Spleen (tissue), 11 donors: ENCODE data around the gene PTH1R. TPM values are rescaled to one million over a fixed set of nuclear protein-coding genes. Genes with fewer than 3 reads are reported as not detected.

Experiments
- DNase-seq: peaks from one replicate; pipeline ENCODE4 v3.0.0-alpha.2; 2020
- H3K27ac ChIP-seq, 8 donors: fragments of 200-600 bp; sonication (generic) in 7 of 8; 1 replicate in 4 of 8; 2 replicates in 4 of 8; pipeline versions ENCODE4 v1.5.0 to v1.8.0; 2016 to 2021; ENCODE audit warnings: inconsistent platforms in 4 of 8, mild to moderate bottlenecking in 4 of 8, moderate library complexity in 1 of 8
- H3K27me3 ChIP-seq, 7 donors: fragments of 200-600 bp; sonication (generic) in 6 of 7; replicated peaks in 1 of 7; 1 replicate in 4 of 7; 2 replicates in 3 of 7; pipeline versions ENCODE4 v1.5.0 to v1.8.0; 2016 to 2021; ENCODE audit warnings: inconsistent platforms in 3 of 7, mild to moderate bottlenecking in 1 of 7
- H3K36me3 ChIP-seq, 6 donors: fragments of 200-600 bp; sonication (generic) in 5 of 6; 1 replicate in 4 of 6; 2 replicates in 2 of 6; pipeline versions ENCODE4 v1.5.0 to v1.8.0; 2016 to 2021; ENCODE audit warnings: inconsistent platforms in 2 of 6
- H3K4me1 ChIP-seq, 6 donors: fragments of 200-600 bp; sonication (generic) in 5 of 6; 1 replicate in 3 of 6; 2 replicates in 3 of 6; pipeline versions ENCODE4 v1.5.0 to v1.8.0; 2016 to 2021; ENCODE audit warnings: inconsistent platforms in 3 of 6
- H3K4me3 ChIP-seq, 8 donors: fragments of 200-600 bp; sonication (generic) in 7 of 8; 1 replicate in 4 of 8; 2 replicates in 4 of 8; pipeline versions ENCODE4 v1.5.0 to v1.8.0; 2016 to 2021; ENCODE audit warnings: inconsistent platforms in 4 of 8, mild to moderate bottlenecking in 4 of 8, moderate library complexity in 2 of 8
- H3K9me3 ChIP-seq, 8 donors: fragments of 200-600 bp; sonication (generic) in 7 of 8; 1 replicate in 4 of 8; 2 replicates in 4 of 8; pipeline versions ENCODE4 v1.5.0 to v1.8.0; 2016 to 2021; ENCODE audit warnings: inconsistent platforms in 4 of 8
- CTCF ChIP-seq, 11 experiments: fragments of 200-600 bp in 7 of 11; fragments of 450-650 bp in 4 of 11; sonication (generic) in 4 of 11; IDR thresholded peaks in 8 of 11; conservative IDR thresholded peaks in 3 of 11; 1 replicate in 7 of 11; 2 replicates in 4 of 11; pipeline versions ENCODE4 v1.4.0 to v1.8.0; 2016 to 2021; ENCODE audit warnings: antibody characterized with exemption in 11 of 11, inconsistent platforms in 4 of 11, mild to moderate bottlenecking in 1 of 11
- POLR2A ChIP-seq, 3 donors: fragments of 450-650 bp; IDR thresholded peaks; one replicate each; pipeline ENCODE4 v1.5.1; 2017; ENCODE audit warnings: antibody characterized with exemption in 3 of 3, mild to moderate bottlenecking in 1 of 3
- POLR2AphosphoS5 ChIP-seq, 3 donors: sonication (generic); formaldehyde crosslinking; IDR thresholded peaks; one replicate each; pipeline ENCODE4 v1.5.1; 2017; ENCODE audit warnings: antibody characterized with exemption in 3 of 3
- WGBS, 5 donors: extraction: QIAGEN DNeasy Blood & Tissue Kit in 3 of 5; methylation state at CpG; one replicate each; pipeline versions ENCODE4 v1.1.5 to v1.1.7; 2013 to 2018; 5-methylcytosine and 5-hydroxymethylcytosine counted together
- intact Hi-C: fragments of 100-400 bp; cut with DNase I; formaldehyde crosslinking; loops from one replicate; pipeline ENCODE4 v1.15.0; 2023; ENCODE audit warnings: low total_unique reads
- polyA plus RNA-seq, 3 donors: library from polyadenylated mRNA; stranded (reverse); fragments of 200-250 nt; gene quantifications; one replicate each; pipeline ENCODE4 v1.2.1, GENCODE V29; 2013
- total RNA-seq, 7 donors: library from RNA; depleted of rRNA in 3 of 7; stranded (reverse); fragments of >200 nt in 3 of 7; fragmentation: NEBNext Ultra II Directional in 4 of 7; extraction: Animal tissue kit (Norgen Biotek cat#: 25700) in 4 of 7; gene quantifications; one replicate each; pipeline versions ENCODE4 v1.1.0 to v1.2.1, GENCODE V29; 2016 to 2021
- donor health status: healthy with polysubstance abuse.
- donor health status: DM: no; HTN: no; CAD: no; lungs with moderate emphysema.
- donor health status: DM: no; HTN: no; CAD: no.
- donor health status: Bipolar disorder and iron deficiency.
- donor health status: healthy.
- donor health status: DM: no; HTN: no; CAD: no.
- donor health status: DM: yes; HTN: yes; CAD: no.

PTH1R gene
- total and polyA plus RNA-seq, 10 donors: 5.1 to 190 (median 34.1) TPM

- intact Hi-C loops: no loop called here
- no peak for DNase-seq
- Histone ChIP-seq H3K27me3 (no peaks in the 10 kb centered on the region), H3K36me3 (no peaks in the 10 kb centered on the region), H3K4me3 (no peak overlapping the region), H3K27ac (no peak overlapping the region), H3K9me3 (peaks cover 8 to 67% (median 56%) of the 10 kb centered on the region in 8 donors), H3K4me1 (no peaks in the 10 kb centered on the region)
- no peak for TF ChIP-seq POLR2AphosphoS5 (IDR thresholded peaks at IDR 0.05)
- TF ChIP-seq CTCF (IDR thresholded peaks at IDR 0.05 in 8 of 11, conservative IDR thresholded peaks at IDR 0.05 in 3 of 11): no peak
- WGBS, 5 donors: 61 to 82% (median 75%) methylated on average over 2 of the region's 2 CpGs
These were observed 39.2 kb upstream of the PTH1R start for GRCh38 chr3:46838301-46838700.

- no peak overlapping the region for H3K27ac ChIP-seq
- H3K9me3 ChIP-seq: peaks cover 8 to 67% (median 56%) of the 10 kb centered on the region in 8 donors
- peaks cover 0 to 7% (median 5%) of the 10 kb centered on the region in 6 donors for H3K4me1 ChIP-seq
- intact Hi-C loops: no loop called here
- no peak overlapping the region for H3K4me3 ChIP-seq
- DNase-seq: no peak
- H3K27me3 ChIP-seq: peaks cover 0 to 8% (median 0%) of the 10 kb centered on the region in 7 donors
- TF ChIP-seq CTCF (IDR thresholded peaks at IDR 0.05 in 8 of 11, conservative IDR thresholded peaks at IDR 0.05 in 3 of 11) (no peak), POLR2A (IDR thresholded peaks at IDR 0.05) (no peak), POLR2AphosphoS5 (IDR thresholded peaks at IDR 0.05) (no peak)
- 86 to 100% (median 93%) methylated on average over 1 of the region's 1 CpG for WGBS, 5 donors
- H3K36me3 ChIP-seq: no peaks in the 10 kb centered on the region
These were observed 37.0 kb upstream of the PTH1R start for GRCh38 chr3:46840491-46840890.

- intact Hi-C loops: no loop called here
- DNase-seq: no peak
- Histone ChIP-seq H3K4me3 (no peak overlapping the region), H3K9me3 (peaks cover 8 to 49% (median 43%) of the 10 kb centered on the region in 8 donors), H3K4me1 (peaks cover 4 to 32% (median 20%) of the 10 kb centered on the region in 6 donors), H3K27me3 (peaks cover 0 to 25% (median 0%) of the 10 kb centered on the region in 7 donors), H3K27ac (no peak overlapping the region), H3K36me3 (no peaks in the 10 kb centered on the region)
- TF ChIP-seq CTCF (IDR thresholded peaks at IDR 0.05 in 8 of 11, conservative IDR thresholded peaks at IDR 0.05 in 3 of 11) (no peak), POLR2A (IDR thresholded peaks at IDR 0.05) (no peak), POLR2AphosphoS5 (IDR thresholded peaks at IDR 0.05) (no peak)
- 85 to 98% (median 93%) methylated on average over 3 of the region's 3 CpGs for WGBS, 5 donors
These were observed 34.0 kb upstream of the PTH1R start for GRCh38 chr3:46843508-46843907.

- Histone ChIP-seq H3K9me3 (peaks cover 8 to 40% (median 35%) of the 10 kb centered on the region in 8 donors), H3K27me3 (peaks cover 0 to 25% (median 0%) of the 10 kb centered on the region in 7 donors), H3K27ac (peak overlapping the region in 1 of 8 donors; percentile 82), H3K36me3 (no peaks in the 10 kb centered on the region), H3K4me1 (peaks cover 4 to 32% (median 20%) of the 10 kb centered on the region in 6 donors), H3K4me3 (no peak overlapping the region)
- TF ChIP-seq POLR2A (IDR thresholded peaks at IDR 0.05): no peak
- no peak for TF ChIP-seq POLR2AphosphoS5 (IDR thresholded peaks at IDR 0.05)
- TF ChIP-seq CTCF (IDR thresholded peaks at IDR 0.05 in 8 of 11, conservative IDR thresholded peaks at IDR 0.05 in 3 of 11): no peak
- 83 to 94% (median 90%) methylated on average over 3 of the region's 3 CpGs for WGBS, 5 donors
- no peak for DNase-seq
- intact Hi-C loops: no loop called here
These were observed 33.1 kb upstream of the PTH1R start for GRCh38 chr3:46844397-46844796.
